Measurements from ENCODE around the gene ATP2C1. TPM values are rescaled to one million over a fixed set of nuclear protein-coding genes. Genes with fewer than 3 reads are reported as not detected.

The ATP2C1 gene
- total RNA-seq, 2 donors from 2014 or later = 76.8 to 81.3 TPM

DNA sequence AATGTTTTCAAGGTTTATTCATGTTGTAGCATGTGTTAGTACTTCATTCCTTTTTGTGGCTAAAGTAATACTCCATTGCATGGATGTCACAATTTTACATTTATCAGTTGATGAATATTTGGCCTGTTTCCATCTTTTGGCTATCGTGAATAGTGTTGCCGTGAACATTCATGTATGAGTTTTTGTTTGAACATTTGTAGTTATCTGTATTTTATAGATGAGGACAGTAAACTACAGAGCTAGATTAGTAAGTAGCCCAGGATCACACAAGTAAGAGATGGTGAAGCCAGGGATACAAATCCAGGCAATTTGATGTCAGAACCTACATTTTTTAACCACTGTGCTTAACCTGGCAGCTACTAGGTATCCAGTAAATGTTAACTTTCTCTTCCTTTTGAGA, 69.6 kb downstream of the ATP2C1 start:
- Mint-ChIP-seq H3K36me3 (ENCODE audit: low read depth) (peaks cover 35% of the 10 kb centered on the region), H3K27me3 (ENCODE audit: insufficient read depth) (no peaks in the 10 kb centered on the region), H3K9me3 (no peaks in the 10 kb centered on the region), H3K27ac (peak overlapping the region; percentile 11), H3K4me1 (peaks cover 9% of the 10 kb centered on the region), H3K4me3 (no peak overlapping the region)
- Histone ChIP-seq H3K27ac (ENCODE audit: low read depth, low read length) (peak overlapping the region; percentile 55), H3K9me3 (ENCODE audit: control insufficient read depth, low read length) (no peaks in the 10 kb centered on the region), H3K4me3 (ENCODE audit: low read length) (no peak overlapping the region), H3K4me1 (ENCODE audit: control insufficient read depth, insufficient read depth, low read length) (no peaks in the 10 kb centered on the region), H3K9ac (ENCODE audit: extremely low read depth, low read length, poor library complexity, severe bottlenecking) (no peak overlapping the region), H3K27me3 (ENCODE audit: control insufficient read depth, insufficient read depth, low read length, poor library complexity, severe bottlenecking) (no peaks in the 10 kb centered on the region), H3K36me3 (ENCODE audit: control insufficient read depth, insufficient read depth, low read length) (peaks cover 62% of the 10 kb centered on the region)
- 95 to 100% methylated on average over 2 of the region's 2 CpGs for WGBS, 2 experiments (ENCODE audit: insufficient coverage in 1 of 2, insufficient read length in 1 of 2)
- TF ChIP-seq CTCF (conservative IDR thresholded peaks at IDR 0.05) = no peak
- no peak for DNase-seq

DNA sequence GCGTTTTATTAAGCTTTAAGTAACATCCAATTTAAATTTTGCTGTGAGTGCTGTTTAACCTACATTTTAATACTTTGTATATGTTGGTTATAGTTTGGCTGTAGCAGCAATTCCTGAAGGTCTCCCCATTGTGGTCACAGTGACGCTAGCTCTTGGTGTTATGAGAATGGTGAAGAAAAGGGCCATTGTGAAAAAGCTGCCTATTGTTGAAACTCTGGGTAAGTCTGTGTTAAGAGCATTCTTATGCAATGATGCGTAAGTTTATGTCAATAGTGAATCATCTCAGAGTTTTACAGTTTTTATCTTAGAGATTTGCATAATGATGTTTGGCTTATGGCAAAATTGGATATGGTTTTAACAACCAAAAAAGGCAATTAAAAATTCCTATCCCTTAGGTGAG, 70.0 kb downstream of the ATP2C1 start:
- WGBS, 2 experiments (ENCODE audit: insufficient coverage in 1 of 2, insufficient read length in 1 of 2) = 40 to 78% methylated on average over 1 to 2 of the region's 3 CpGs
- H3K4me1 ChIP-seq (ENCODE audit: control insufficient read depth, insufficient read depth, low read length) = no peaks in the 10 kb centered on the region
- DNase-seq = no peak
- TF ChIP-seq CTCF (conservative IDR thresholded peaks at IDR 0.05) = no peak
- H3K4me3 Mint-ChIP-seq = no peak overlapping the region
- H3K27me3 ChIP-seq (ENCODE audit: control insufficient read depth, insufficient read depth, low read length, poor library complexity, severe bottlenecking) = no peaks in the 10 kb centered on the region
- H3K9ac ChIP-seq (ENCODE audit: extremely low read depth, low read length, poor library complexity, severe bottlenecking) = no peak overlapping the region
- no peaks in the 10 kb centered on the region for H3K27me3 Mint-ChIP-seq (ENCODE audit: insufficient read depth)
- no peak overlapping the region for H3K27ac Mint-ChIP-seq
- H3K4me3 ChIP-seq (ENCODE audit: low read length) = no peak overlapping the region
- peak overlapping the region; percentile 55 for H3K27ac ChIP-seq (ENCODE audit: low read depth, low read length)
- H3K36me3 Mint-ChIP-seq (ENCODE audit: low read depth) = peaks cover 37% of the 10 kb centered on the region
- H3K36me3 ChIP-seq (ENCODE audit: control insufficient read depth, insufficient read depth, low read length) = peaks cover 64% of the 10 kb centered on the region
- no peaks in the 10 kb centered on the region for H3K9me3 ChIP-seq (ENCODE audit: control insufficient read depth, low read length)
- H3K4me1 Mint-ChIP-seq = peaks cover 9% of the 10 kb centered on the region
- H3K9me3 Mint-ChIP-seq = no peaks in the 10 kb centered on the region

GRCh38 chr3:130967281-130967680, 73.4 kb downstream of the ATP2C1 start:
- Mint-ChIP-seq H3K27me3 (ENCODE audit: insufficient read depth) (no peaks in the 10 kb centered on the region), H3K36me3 (ENCODE audit: low read depth) (peaks cover 42% of the 10 kb centered on the region), H3K27ac (no peak overlapping the region), H3K9me3 (peaks cover 2% of the 10 kb centered on the region), H3K4me1 (peaks cover 14% of the 10 kb centered on the region), H3K4me3 (no peak overlapping the region)
- DNase-seq = no peak
- Histone ChIP-seq H3K4me3 (ENCODE audit: low read length) (no peak overlapping the region), H3K36me3 (ENCODE audit: control insufficient read depth, insufficient read depth, low read length) (peaks cover 51% of the 10 kb centered on the region), H3K27ac (ENCODE audit: low read depth, low read length) (no peak overlapping the region), H3K27me3 (ENCODE audit: control insufficient read depth, insufficient read depth, low read length, poor library complexity, severe bottlenecking) (no peaks in the 10 kb centered on the region), H3K4me1 (ENCODE audit: control insufficient read depth, insufficient read depth, low read length) (peaks cover 6% of the 10 kb centered on the region), H3K9ac (ENCODE audit: extremely low read depth, low read length, poor library complexity, severe bottlenecking) (no peak overlapping the region), H3K9me3 (ENCODE audit: control insufficient read depth, low read length) (no peaks in the 10 kb centered on the region)
- WGBS, 2 experiments (ENCODE audit: insufficient coverage in 1 of 2, insufficient read length in 1 of 2) = 90 to 91% methylated on average over 2 of the region's 2 CpGs
- TF ChIP-seq CTCF (conservative IDR thresholded peaks at IDR 0.05) = no peak

All from endodermal cell (in vitro differentiated cells).